ENCODE results near the gene ITGA2B.
"Not testable (repeated sequence)": the region's sequence is repeated elsewhere in the genome, so short reads cannot be mapped to it uniquely, and the experiment has no call there.

ITGA2B gene

GRCh38 chr17:44348234-44348987, 41.0 kb downstream of the ITGA2B start:
- TF ChIP-seq CTCF (IDR thresholded peaks at IDR 0.05; ENCODE audit: extremely low read depth, missing control alignments) = no peak
- peak; percentile 84 for DNase-seq (ENCODE audit: low spot score)

- DNase-seq (ENCODE audit: low spot score) = not testable (repeated sequence)
Observed at GRCh38 chr17:44347206-44348055, 42.0 kb downstream of the ITGA2B start.

- TF ChIP-seq CTCF (IDR thresholded peaks at IDR 0.05; ENCODE audit: extremely low read depth, missing control alignments) = no peak
- no peak for DNase-seq (ENCODE audit: low spot score)
Observed at GRCh38 chr17:44346064-44346844, 43.2 kb downstream of the ITGA2B start.

GRCh38 chr17:44345454-44346026, 43.9 kb downstream of the ITGA2B start:
- DNase-seq (ENCODE audit: low spot score) = peak; percentile 62

GRCh38 chr17:44344939-44345453, 44.5 kb downstream of the ITGA2B start, which contains the start of gene GRN:
TSS of gene GRN (plus strand) at chr17:44345302. CDS start at chr17:44349165, 3,863 bp downstream.
- TF ChIP-seq CTCF (IDR thresholded peaks at IDR 0.05; ENCODE audit: extremely low read depth, missing control alignments) = no peak
- peak; percentile 93 for DNase-seq (ENCODE audit: low spot score)

More at GRCh38 chr17:44345454-44346026, 43.9 kb downstream of the ITGA2B start:
- peak; percentile 54 for TF ChIP-seq CTCF (IDR thresholded peaks at IDR 0.05; ENCODE audit: extremely low read depth, missing control alignments)

- no peak for DNase-seq (ENCODE audit: low spot score)
- no peak for TF ChIP-seq CTCF (IDR thresholded peaks at IDR 0.05; ENCODE audit: extremely low read depth, missing control alignments)
Observed at GRCh38 chr17:44343510-44344209, 45.8 kb downstream of the ITGA2B start.

- DNase-seq (ENCODE audit: low spot score) = not testable (repeated sequence)
Observed at GRCh38 chr17:44340553-44340952, 48.9 kb downstream of the ITGA2B start.
